ENCODE measurements around the gene LONP1.

LONP1 gene

GRCh38 chr19:5700455-5701092 lies 19.4 kb downstream of the LONP1 start:
- intact Hi-C loops (cut with DNase I; ENCODE audit: low total_unique reads): no loop called here

DNA sequence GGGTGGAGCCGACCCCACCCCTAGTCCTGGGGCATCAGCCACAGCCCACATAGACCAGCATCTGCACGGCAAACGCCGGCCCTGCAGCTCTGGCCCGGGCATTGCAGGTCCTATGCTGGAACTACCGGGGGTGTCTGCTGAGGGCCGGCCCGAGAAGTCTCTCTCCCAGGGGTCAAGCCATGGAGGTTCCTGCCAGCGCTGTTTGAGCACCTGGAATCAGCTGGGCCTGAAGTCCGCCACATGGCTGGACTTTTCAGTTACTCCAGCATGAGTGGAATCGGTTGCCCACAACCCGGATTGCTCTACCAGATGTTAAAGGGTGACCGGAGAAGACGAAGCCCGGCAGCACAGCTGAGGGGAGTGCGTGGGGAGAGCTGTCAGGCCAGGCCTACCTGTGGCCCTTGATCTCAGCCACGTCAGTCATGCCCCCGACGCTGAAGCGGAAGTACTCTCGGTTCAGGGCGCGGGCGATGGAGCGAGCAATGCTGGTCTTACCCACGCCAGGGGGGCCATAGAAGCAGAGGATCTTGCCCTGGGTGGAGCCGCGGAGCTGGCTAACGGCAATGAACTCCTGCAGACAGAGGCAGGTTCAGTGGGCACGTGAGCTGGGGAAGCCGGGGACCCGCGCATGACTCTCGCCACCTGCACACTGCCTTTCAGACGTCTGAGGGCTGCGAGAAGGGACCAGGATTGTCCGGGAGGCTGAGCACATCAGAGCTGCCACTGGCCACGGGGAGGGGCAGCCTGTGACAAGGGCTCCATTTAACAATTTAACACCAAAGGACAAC lies 21.1 kb downstream of the LONP1 start:
- Histone ChIP-seq H3K4me3 (no peak overlapping the region), H3K9me3 (no peaks in the 10 kb centered on the region), H3K4me1 (peaks cover 0 to under 1% (median 0%) of the 10 kb centered on the region in 4 donors), H3K27ac (no peak overlapping the region), H3K36me3 (peaks cover 59 to 93% (median 91%) of the 10 kb centered on the region in 3 donors), H3K27me3 (no peaks in the 10 kb centered on the region)
- no peak for DNase-seq
- no peak for TF ChIP-seq CTCF (IDR thresholded peaks at IDR 0.05)
- intact Hi-C loops (cut with DNase I; ENCODE audit: low total_unique reads): loop anchor here (10.0 kb wide), 1 partner anchor 74 kb away; the partner anchor contains the start of genes SAFB and SAFB2

More at GRCh38 chr19:5700455-5701092, 19.4 kb downstream of the LONP1 start:
- DNase-seq: no peak
- no peak for TF ChIP-seq CTCF (IDR thresholded peaks at IDR 0.05)
- Histone ChIP-seq H3K9me3 (no peaks in the 10 kb centered on the region), H3K36me3 (peaks cover 52 to 91% (median 90%) of the 10 kb centered on the region in 3 donors), H3K4me1 (no peaks in the 10 kb centered on the region), H3K27ac (no peak overlapping the region), H3K4me3 (no peak overlapping the region), H3K27me3 (no peaks in the 10 kb centered on the region)

DNA sequence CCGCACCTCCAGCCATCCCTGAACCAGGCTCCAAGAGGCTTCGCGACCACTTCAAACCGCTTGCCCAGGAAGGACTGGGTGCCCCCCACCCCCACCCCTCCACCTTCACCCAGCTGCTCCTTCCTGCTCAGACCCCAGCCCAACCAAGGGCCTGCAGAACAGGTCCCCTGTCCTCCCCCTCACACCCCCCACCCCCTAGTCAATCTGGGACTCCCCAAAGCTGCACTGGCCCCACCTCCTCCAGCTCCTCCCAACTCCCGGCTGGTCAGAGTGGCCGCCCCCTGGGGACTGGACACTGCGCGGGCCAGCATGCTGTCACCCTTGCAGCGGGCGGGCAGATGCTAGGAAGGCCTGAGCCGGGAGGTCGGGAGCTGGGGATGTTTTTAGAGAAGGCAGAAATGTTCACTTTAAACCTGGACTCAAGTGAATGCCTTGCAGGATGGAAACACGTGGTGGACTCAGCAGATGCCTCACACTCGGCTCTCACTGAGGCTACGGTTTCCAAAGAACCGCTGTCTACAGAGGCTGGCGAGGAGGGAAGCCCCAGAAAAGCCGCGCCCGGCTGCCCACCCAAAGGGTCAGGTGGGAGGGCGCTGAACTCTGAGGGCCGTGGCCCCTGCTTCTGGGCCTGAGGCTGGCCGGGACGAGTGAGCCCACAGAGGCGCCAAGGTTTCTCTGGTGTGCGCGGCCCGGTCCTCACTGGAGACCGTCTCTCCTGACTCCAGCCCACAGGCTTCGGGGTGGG lies 21.9 kb downstream of the LONP1 start:
- intact Hi-C loops (cut with DNase I; ENCODE audit: low total_unique reads): loop anchor here (10.0 kb wide), 1 partner anchor 73 kb away; the partner anchor contains the start of genes SAFB and SAFB2
- H3K4me3 ChIP-seq: no peak overlapping the region
- no peaks in the 10 kb centered on the region for H3K27me3 ChIP-seq
- no peaks in the 10 kb centered on the region for H3K9me3 ChIP-seq
- no peak for TF ChIP-seq CTCF (IDR thresholded peaks at IDR 0.05)
- H3K36me3 ChIP-seq: peaks cover 60 to 93% (median 91%) of the 10 kb centered on the region in 3 donors
- no peak overlapping the region for H3K27ac ChIP-seq
- DNase-seq: no peak
- H3K4me1 ChIP-seq: peaks cover 0 to 8% (median 0%) of the 10 kb centered on the region in 4 donors

- H3K27me3 ChIP-seq: no peaks in the 10 kb centered on the region
- H3K4me1 ChIP-seq: peaks cover 0 to 14% (median 0%) of the 10 kb centered on the region in 4 donors
- H3K4me3 ChIP-seq: no peak overlapping the region
- H3K36me3 ChIP-seq: peaks cover 61 to 100% (median 97%) of the 10 kb centered on the region in 3 donors
- no peak overlapping the region for H3K27ac ChIP-seq
- intact Hi-C loops (cut with DNase I; ENCODE audit: low total_unique reads): loop anchor here (10.0 kb wide), 1 partner anchor 72 kb away; the partner anchor contains the start of genes SAFB and SAFB2
- no peaks in the 10 kb centered on the region for H3K9me3 ChIP-seq
- no peak for TF ChIP-seq CTCF (IDR thresholded peaks at IDR 0.05)
- no peak for DNase-seq
Measured at GRCh38 chr19:5697022-5697889, 22.7 kb downstream of the LONP1 start.

Data from tibial artery (tissue), 4 donors.